KMS-11 (cell line): Measurements from ENCODE around the gene PRPF19.

Experiments
- H2AFZ ChIP-seq: fragments of 200-600 bp; sonication (generic); 2 replicates; pipeline ENCODE4 v1.6.1; 2016; ENCODE audit warnings: antibody characterized with exemption, mixed run types, low read depth
- H3K27ac ChIP-seq: fragments of 200-600 bp; sonication (generic); 2 replicates; pipeline ENCODE4 v1.6.1; 2016; ENCODE audit warnings: mild to moderate bottlenecking, mixed run types
- H3K27me3 ChIP-seq: fragments of 200-600 bp; sonication (generic); 2 replicates; pipeline ENCODE4 v1.6.1; 2017; ENCODE audit warnings: mild to moderate bottlenecking, low read depth, mixed run types, moderate library complexity; ENCODE audit not compliant: insufficient read depth
- H3K36me3 ChIP-seq: fragments of 200-600 bp; sonication (generic); 2 replicates; pipeline ENCODE4 v1.6.1; 2017; ENCODE audit warnings: mild to moderate bottlenecking, mixed run types; ENCODE audit not compliant: insufficient read depth
- H3K4me1 ChIP-seq: fragments of 200-600 bp; sonication (generic); 2 replicates; pipeline ENCODE4 v1.6.1; 2016; ENCODE audit warnings: mild to moderate bottlenecking, low read depth, mixed run types; ENCODE audit not compliant: poor library complexity, severe bottlenecking
- H3K4me2 ChIP-seq: fragments of 200-600 bp; sonication (generic); 2 replicates; pipeline ENCODE4 v1.7.0; 2016; ENCODE audit warnings: mild to moderate bottlenecking, mixed run types
- H3K4me3 ChIP-seq: fragments of 200-600 bp; sonication (generic); IDR thresholded peaks from 2 replicates; pipeline ENCODE4 v1.6.1; 2017; ENCODE audit warnings: low read depth, low read length, mixed read lengths; ENCODE audit not compliant: insufficient read depth
- H3K79me2 ChIP-seq: fragments of 200-600 bp; sonication (generic); 2 replicates; pipeline ENCODE4 v1.6.1; 2016; ENCODE audit warnings: low read depth, mixed run types; ENCODE audit not compliant: insufficient read depth
- H3K9ac ChIP-seq: fragments of 200-600 bp; sonication (generic); 2 replicates; pipeline ENCODE4 v1.6.1; 2016; ENCODE audit warnings: mild to moderate bottlenecking, mixed run types
- H4K20me1 ChIP-seq: fragments of 200-600 bp; sonication (generic); 2 replicates; pipeline ENCODE4 v1.6.1; 2016; ENCODE audit warnings: mild to moderate bottlenecking, mixed run types; ENCODE audit not compliant: insufficient read depth
- CTCF ChIP-seq: fragments of 200-600 bp; sonication (generic); conservative IDR thresholded peaks from 2 replicates; pipeline ENCODE4 v1.6.1; 2017; ENCODE audit warnings: low read depth, mild to moderate bottlenecking, antibody characterized with exemption, low read length, moderate library complexity, mixed read lengths

Gene PRPF19

GRCh38 chr11:60931917-60932316, 25.5 kb upstream of the PRPF19 start:
- no peak for TF ChIP-seq CTCF
- Histone ChIP-seq H3K79me2 (no peaks in the 10 kb centered on the region), H3K4me3 (no peak overlapping the region), H3K4me1 (no peaks in the 10 kb centered on the region), H3K27ac (no peak overlapping the region), H2AFZ (no peak overlapping the region), H3K4me2 (no peak overlapping the region), H3K9ac (no peak overlapping the region), H3K36me3 (no peaks in the 10 kb centered on the region), H3K27me3 (no peaks in the 10 kb centered on the region), H4K20me1 (no peaks in the 10 kb centered on the region)

GRCh38 chr11:60930394-60930793, 24.0 kb upstream of the PRPF19 start:
- no peak overlapping the region for H3K9ac ChIP-seq
- peaks cover 6% of the 10 kb centered on the region for H3K4me1 ChIP-seq
- no peak overlapping the region for H3K27ac ChIP-seq
- H3K79me2 ChIP-seq: no peaks in the 10 kb centered on the region
- H3K4me3 ChIP-seq: no peak overlapping the region
- H3K4me2 ChIP-seq: no peak overlapping the region
- H3K27me3 ChIP-seq: no peaks in the 10 kb centered on the region; the same call in 1 of the 2 replicates
- H2AFZ ChIP-seq: no peak overlapping the region
- H3K36me3 ChIP-seq: no peaks in the 10 kb centered on the region
- no peak for TF ChIP-seq CTCF
- H4K20me1 ChIP-seq: no peaks in the 10 kb centered on the region

GRCh38 chr11:60929764-60930163, 23.4 kb upstream of the PRPF19 start:
- H3K4me2 ChIP-seq: no peak overlapping the region
- H3K27me3 ChIP-seq: peaks cover 6% of the 10 kb centered on the region
- H2AFZ ChIP-seq: no peak overlapping the region
- H3K79me2 ChIP-seq: no peaks in the 10 kb centered on the region
- peaks cover 12% of the 10 kb centered on the region for H3K4me1 ChIP-seq
- H4K20me1 ChIP-seq: no peaks in the 10 kb centered on the region
- TF ChIP-seq CTCF: no peak
- no peak overlapping the region for H3K9ac ChIP-seq
- H3K36me3 ChIP-seq: no peaks in the 10 kb centered on the region
- no peak overlapping the region for H3K4me3 ChIP-seq
- no peak overlapping the region for H3K27ac ChIP-seq

- H3K27ac ChIP-seq: no peak overlapping the region
- no peak overlapping the region for H3K4me3 ChIP-seq
- H3K9ac ChIP-seq: no peak overlapping the region
- no peak overlapping the region for H3K4me2 ChIP-seq
- H4K20me1 ChIP-seq: no peaks in the 10 kb centered on the region
- no peak for TF ChIP-seq CTCF
- H3K79me2 ChIP-seq: no peaks in the 10 kb centered on the region
- no peak overlapping the region for H2AFZ ChIP-seq
- H3K4me1 ChIP-seq: peaks cover 17% of the 10 kb centered on the region
- H3K27me3 ChIP-seq: peaks cover 10% of the 10 kb centered on the region
- H3K36me3 ChIP-seq: no peaks in the 10 kb centered on the region
Observed at GRCh38 chr11:60928563-60929001, 22.2 kb upstream of the PRPF19 start.

GRCh38 chr11:60927600-60927999, 21.2 kb upstream of the PRPF19 start:
- no peaks in the 10 kb centered on the region for H3K36me3 ChIP-seq
- H3K79me2 ChIP-seq: no peaks in the 10 kb centered on the region
- no peak for TF ChIP-seq CTCF
- H3K4me3 ChIP-seq: no peak overlapping the region
- H3K9ac ChIP-seq: no peak overlapping the region
- no peak overlapping the region for H3K27ac ChIP-seq
- H3K27me3 ChIP-seq: peaks cover 10% of the 10 kb centered on the region
- no peak overlapping the region for H3K4me2 ChIP-seq
- H3K4me1 ChIP-seq: peaks cover 20% of the 10 kb centered on the region
- no peaks in the 10 kb centered on the region for H4K20me1 ChIP-seq
- no peak overlapping the region for H2AFZ ChIP-seq
